H9 (cell line): ENCODE data around the gene OTULIN. TPM values are rescaled to one million over a fixed set of nuclear protein-coding genes. Genes with fewer than 3 reads are reported as not detected.

Source experiments
- DNase-seq: peaks from one replicate; pipeline ENCODE4 v3.0.0-alpha.2; 2017
- H2AFZ ChIP-seq: one replicate; pipeline ENCODE4 v1.6.1; 2013; ENCODE audit warnings: mild to moderate bottlenecking, low read length, control low read depth, moderate library complexity
- H2AK5ac ChIP-seq: 2 replicates; pipeline ENCODE4 v1.6.1; 2013; ENCODE audit warnings: low read length, control low read depth, mixed read lengths; ENCODE audit not compliant: insufficient read length
- H2BK120ac ChIP-seq: one replicate; pipeline ENCODE4 v1.6.1; 2013; ENCODE audit warnings: low read depth, mild to moderate bottlenecking, low read length, control low read depth, inconsistent platforms; ENCODE audit not compliant: poor library complexity, severe bottlenecking
- H2BK12ac ChIP-seq: 2 replicates; pipeline ENCODE4 v1.6.1; 2013; ENCODE audit warnings: low read length, control low read depth, mixed read lengths, low read depth; ENCODE audit not compliant: insufficient read length
- H2BK15ac ChIP-seq: 2 replicates; pipeline ENCODE4 v1.6.1; 2013; ENCODE audit warnings: low read depth, low read length, control low read depth
- H2BK20ac ChIP-seq: one replicate; pipeline ENCODE4 v1.6.1; 2013; ENCODE audit warnings: low read depth, mild to moderate bottlenecking, low read length, control low read depth, inconsistent platforms; ENCODE audit not compliant: poor library complexity, severe bottlenecking
- H2BK5ac ChIP-seq: 2 replicates; pipeline ENCODE4 v1.6.1; 2013; ENCODE audit warnings: low read length, control low read depth, mixed read lengths; ENCODE audit not compliant: insufficient read length
- H3K14ac ChIP-seq: 2 replicates; pipeline ENCODE4 v1.6.1; 2013; ENCODE audit warnings: low read length, control low read depth; ENCODE audit not compliant: insufficient read depth
- H3K18ac ChIP-seq: 2 replicates; pipeline ENCODE4 v1.6.1; 2013; ENCODE audit warnings: low read depth, mild to moderate bottlenecking, mixed read lengths, low read length, control low read depth; ENCODE audit not compliant: insufficient read length
- H3K23ac ChIP-seq: 2 replicates; pipeline ENCODE4 v1.6.1; 2013; ENCODE audit warnings: low read length, control low read depth, mixed read lengths, low read depth; ENCODE audit not compliant: insufficient read length
- H3K23me2 ChIP-seq: 2 replicates; pipeline ENCODE4 v1.6.1; 2013; ENCODE audit warnings: low read depth, mild to moderate bottlenecking, mixed read lengths, low read length, control low read depth; ENCODE audit not compliant: insufficient read length, poor library complexity, severe bottlenecking
- H3K27ac ChIP-seq: 2 replicates; pipeline ENCODE4 v1.5.1; 2013; ENCODE audit warnings: low read length, control low read depth, mixed read lengths, low read depth; ENCODE audit not compliant: insufficient read length
- H3K27me3 ChIP-seq: 2 replicates; pipeline ENCODE4 v1.6.1; 2013; ENCODE audit warnings: low read length, control low read depth, inconsistent platforms; ENCODE audit not compliant: insufficient read depth
- H3K4ac ChIP-seq: 2 replicates; pipeline ENCODE4 v1.6.1; 2013; ENCODE audit warnings: low read depth, mild to moderate bottlenecking, control low read depth, inconsistent platforms, low read length, moderate library complexity
- H3K4me1 ChIP-seq: 2 replicates; pipeline ENCODE4 v1.6.1; 2013; ENCODE audit warnings: low read length, control low read depth, inconsistent platforms; ENCODE audit not compliant: insufficient read depth
- H3K4me2 ChIP-seq: 2 replicates; pipeline ENCODE4 v1.6.1; 2013; ENCODE audit warnings: low read length, control low read depth, mixed read lengths; ENCODE audit not compliant: insufficient read length, insufficient read depth
- H3K56ac ChIP-seq: 2 replicates; pipeline ENCODE4 v1.6.1; 2013; ENCODE audit warnings: low read depth, mild to moderate bottlenecking, mixed read lengths, low read length, control low read depth; ENCODE audit not compliant: insufficient read length
- H3K79me1 ChIP-seq: 2 replicates; pipeline ENCODE4 v1.6.1; 2013; ENCODE audit warnings: low read depth, mild to moderate bottlenecking, moderate library complexity, low read length, control low read depth, inconsistent platforms; ENCODE audit not compliant: insufficient read depth, poor library complexity, severe bottlenecking
- H3K79me2 ChIP-seq: 2 replicates; pipeline ENCODE4 v1.6.1; 2013; ENCODE audit warnings: low read length, control low read depth, inconsistent platforms; ENCODE audit not compliant: insufficient read depth
- H3K9ac ChIP-seq: 2 replicates; pipeline ENCODE4 v1.6.1; 2013; ENCODE audit warnings: low read length, control low read depth, mixed read lengths; ENCODE audit not compliant: insufficient read length; ENCODE audit errors: extremely low read depth
- H3K9me3 ChIP-seq: one replicate; pipeline ENCODE4 v1.6.1; 2013; ENCODE audit warnings: low read depth, low read length, inconsistent platforms; ENCODE audit not compliant: control insufficient read depth
- H3T11ph ChIP-seq: one replicate; pipeline ENCODE4 v1.6.1; 2013; ENCODE audit warnings: mild to moderate bottlenecking, low read length, control low read depth, inconsistent platforms
- H4K20me1 ChIP-seq: one replicate; pipeline ENCODE4 v1.6.1; 2013; ENCODE audit not compliant: control insufficient read depth, insufficient read length, insufficient read depth
- H4K5ac ChIP-seq: 2 replicates; pipeline ENCODE4 v1.6.1; 2013; ENCODE audit warnings: low read depth, mild to moderate bottlenecking, mixed read lengths, low read length, control low read depth; ENCODE audit not compliant: insufficient read length
- H4K8ac ChIP-seq: replicated peaks from 2 replicates; pipeline ENCODE4 v1.6.1; 2013; ENCODE audit warnings: low read length, control low read depth, mixed read lengths, low read depth; ENCODE audit not compliant: insufficient read length
- H4K91ac ChIP-seq: 2 replicates; pipeline ENCODE4 v1.6.1; 2013; ENCODE audit warnings: low read depth, mild to moderate bottlenecking, moderate library complexity, mixed read lengths, low read length, control low read depth; ENCODE audit not compliant: insufficient read length
- H3K27ac Mint-ChIP-seq, 3 experiments: 2 replicates in 2 of 3; 3 replicates in 1 of 3; pipeline ENCODE4 v1.8.0; 2020 to 2021; ENCODE audit warnings: mixed read lengths in 3 of 3, mild to moderate bottlenecking in 1 of 3, moderate library complexity in 1 of 3
- H3K27me3 Mint-ChIP-seq: 2 replicates; pipeline ENCODE4 v1.8.0; 2021; ENCODE audit warnings: low read depth, mild to moderate bottlenecking, moderate library complexity, mixed read lengths
- H3K36me3 Mint-ChIP-seq, 3 experiments: 2 replicates in 2 of 3; 3 replicates in 1 of 3; pipeline ENCODE4 v1.8.0; 2020 to 2021; ENCODE audit warnings: low read depth in 3 of 3, mixed read lengths in 3 of 3; ENCODE audit not compliant: insufficient read depth in 1 of 3
- H3K4me1 Mint-ChIP-seq, 2 experiments: 2 replicates each; pipeline ENCODE4 v1.8.0; 2020; ENCODE audit warnings: mixed read lengths in 2 of 2
- H3K4me3 Mint-ChIP-seq, 2 experiments: 2 replicates in 1 of 2; 3 replicates in 1 of 2; pipeline ENCODE4 v1.8.0; 2020 to 2021; ENCODE audit warnings: mild to moderate bottlenecking in 2 of 2, mixed read lengths in 2 of 2, moderate library complexity in 1 of 2
- H3K9me3 Mint-ChIP-seq, 2 experiments: 2 replicates in 1 of 2; 3 replicates in 1 of 2; pipeline ENCODE4 v1.8.0; 2020; ENCODE audit warnings: mild to moderate bottlenecking in 2 of 2, mixed read lengths in 2 of 2, moderate library complexity in 1 of 2
- CTCF ChIP-seq: fragments of 200-600 bp; sonication (generic); conservative IDR thresholded peaks from 3 replicates; pipeline ENCODE4 v1.8.0; 2021; ENCODE audit warnings: antibody characterized with exemption, mild to moderate bottlenecking
- WGBS: extraction: QIAGEN DNeasy Blood & Tissue Kit; methylation state at CpG from one replicate; pipeline ENCODE4 v1.1.7; 2013; ENCODE audit warnings: missing lambda C conversion rate, low lambda C conversion rate, mixed read lengths; ENCODE audit not compliant: insufficient read length; ENCODE audit errors: extremely low coverage; 5-methylcytosine and 5-hydroxymethylcytosine counted together
- total RNA-seq: library from RNA; stranded (reverse); gene quantifications from 2 replicates; pipeline ENCODE4 v1.2.1, GENCODE V29; 2021

The OTULIN gene
- total RNA-seq, 1 experiment from 2014 or later, result 35.8 TPM

- DNase-seq, result no peak
- H3K4me1 ChIP-seq, result no peaks in the 10 kb centered on the region
These were observed 16.8 kb downstream of the OTULIN start for GRCh38 chr5:14681236-14681752.

More at GRCh38 chr5:14681236-14681752, 16.8 kb downstream of the OTULIN start:
- Histone ChIP-seq H3K79me2 (peaks cover 2% of the 10 kb centered on the region; the same call in 1 of the 2 replicates), H3K14ac (no peak overlapping the region), H3K27me3 (no peaks in the 10 kb centered on the region), H4K5ac (no peak overlapping the region), H3K18ac (no peak overlapping the region), H3K56ac (no peak overlapping the region), H3K27ac (no peak overlapping the region), H2BK15ac (no peak overlapping the region), H3K9ac (no peak overlapping the region), H2BK12ac (no peak overlapping the region), H2BK20ac (no peak overlapping the region), H4K8ac (no peak overlapping the region), H3K9me3 (no peaks in the 10 kb centered on the region), H3K23me2 (no peaks in the 10 kb centered on the region), H3K23ac (no peak overlapping the region), H2BK120ac (no peak overlapping the region), H3T11ph (no peak overlapping the region), H4K91ac (no peak overlapping the region), H3K4me2 (no peak overlapping the region), H2AFZ (no peak overlapping the region), H2BK5ac (no peak overlapping the region), H2AK5ac (no peak overlapping the region), H4K20me1 (no peaks in the 10 kb centered on the region), H3K4ac (no peak overlapping the region), H3K79me1 (no peaks in the 10 kb centered on the region)
- no peaks in the 10 kb centered on the region for H3K9me3 Mint-ChIP-seq
- no peak overlapping the region for H3K4me3 Mint-ChIP-seq
- peaks cover 11 to 37% (median 29%) of the 10 kb centered on the region in 3 experiments; a peak in 6 of 7 replicates for H3K36me3 Mint-ChIP-seq
- no peak overlapping the region for H3K27ac Mint-ChIP-seq
- H3K4me1 Mint-ChIP-seq, result peaks cover 5 to 6% of the 10 kb centered on the region in 2 experiments
- no CpG with 5 or more reads among the region's 10 CpGs for WGBS
- H3K27me3 Mint-ChIP-seq, result no peaks in the 10 kb centered on the region
- no peak for TF ChIP-seq CTCF
